HCT116 (cell line): ENCODE measurements around the gene ACTA2. TPM values are rescaled to one million over a fixed set of nuclear protein-coding genes. Genes with fewer than 3 reads are reported as not detected.

Source experiments
- ATAC-seq: fragments of 200-7000 bp; cut with Tn5 transposase; 2 replicates; pipeline ENCODE4 v1.9.1; 2020; ENCODE audit warnings: mild to moderate bottlenecking, moderate library complexity
- BruUV-seq: library from RNA; stranded (reverse); fragments of 400-500 nt; replicated peaks from 2 replicates; lab custom pipeline; 2021; lab: Mats Ljungman, UMichigan
- CTCF ChIA-PET: fragments of 300-600 bp; sonication (Branson Sonifier 250); formaldehyde crosslinking; loops from one replicate; lab custom pipeline; 2021; ENCODE audit warnings: antibody characterized with exemption; lab: Charles Lee
- POLR2A ChIA-PET: fragments of 300-600, 350-600 bp; sonication (Branson Sonifier 250); formaldehyde crosslinking; loops from one replicate; lab custom pipeline; 2021; ENCODE audit warnings: antibody characterized with exemption; lab: Charles Lee
- RAD21 ChIA-PET, 2 experiments: fragments of 300-600 bp; sonication (Branson Sonifier 250); formaldehyde crosslinking; loops; one replicate each; lab custom pipeline; 2023; ENCODE audit warnings: low total read pairs in 2 of 2; ENCODE audit not compliant: uncharacterized antibody in 2 of 2, unreplicated experiment in 2 of 2, low non-redundant PET in 1 of 2; lab: Charles Lee
- DNase-seq: peaks from one replicate; pipeline ENCODE4 v3.0.0-alpha.2; 2010; ENCODE audit warnings: low read depth, low spot score
- H2AFZ ChIP-seq: fragments of 200-600 bp; shearing (Covaris generic), sonication (generic); 2 replicates; pipeline ENCODE4 v1.6.1; 2017; ENCODE audit warnings: low read depth, mixed run types, mixed read lengths, antibody characterized with exemption, low read length; ENCODE audit not compliant: poor library complexity, severe bottlenecking
- H3K27ac ChIP-seq: 2 replicates; pipeline ENCODE4 v1.5.1; 2012; ENCODE audit warnings: low read depth, low read length
- H3K27me3 ChIP-seq: fragments of 200-600 bp; sonication (generic); 2 replicates; pipeline ENCODE4 v1.6.1; 2016; ENCODE audit warnings: mixed run types, low read length, mixed read lengths; ENCODE audit not compliant: insufficient read depth
- H3K36me3 ChIP-seq, 2 experiments: fragments of 200-500 bp in 1 of 2; fragments of 200-600 bp in 1 of 2; sonication (Bioruptor generic) in 1 of 2; sonication (generic) in 1 of 2; 2 replicates each; pipeline versions ENCODE4 v1.5.1 to v1.6.1; 2014 to 2016; ENCODE audit warnings: low read length in 2 of 2, inconsistent platforms in 1 of 2, mixed read lengths in 1 of 2, mixed run types in 1 of 2; ENCODE audit not compliant: insufficient read depth in 2 of 2, control insufficient read depth in 1 of 2
- H3K4me1 ChIP-seq, 2 experiments: fragments of 200-600 bp in 1 of 2; sonication (generic) in 1 of 2; 2 replicates each; pipeline versions ENCODE4 v1.5.1 to v1.6.1; 2012 to 2017; ENCODE audit warnings: low read length in 2 of 2, inconsistent platforms in 1 of 2, mild to moderate bottlenecking in 1 of 2, mixed read lengths in 1 of 2, mixed run types in 1 of 2, moderate library complexity in 1 of 2; ENCODE audit not compliant: insufficient read depth in 2 of 2, control insufficient read depth in 1 of 2
- H3K4me2 ChIP-seq: fragments of 200-600 bp; sonication (generic); 2 replicates; pipeline ENCODE4 v1.6.1; 2017; ENCODE audit warnings: mixed run types, low read length, mixed read lengths
- H3K4me3 ChIP-seq, 2 experiments: fragments of 200-600 bp in 1 of 2; sonication (generic) in 1 of 2; replicated peaks in 1 of 2; 2 replicates each; pipeline ENCODE4 v1.5.1; 2011 to 2016; ENCODE audit warnings: low read length in 2 of 2, control low read depth in 1 of 2, low read depth in 1 of 2, mild to moderate bottlenecking in 1 of 2, mixed read lengths in 1 of 2, mixed run types in 1 of 2
- H3K79me2 ChIP-seq: fragments of 200-600 bp; sonication (generic); 2 replicates; pipeline ENCODE4 v1.6.1; 2017; ENCODE audit warnings: mild to moderate bottlenecking, mixed run types, low read length, moderate library complexity, mixed read lengths; ENCODE audit not compliant: insufficient read depth
- H3K9ac ChIP-seq: fragments of 200-600 bp; sonication (generic); 2 replicates; pipeline ENCODE4 v1.6.1; 2016; ENCODE audit warnings: low read length, mixed read lengths
- H3K9me2 ChIP-seq: fragments of 200-600 bp; sonication (generic), shearing (Covaris generic); 2 replicates; pipeline ENCODE4 v1.6.1; 2017; ENCODE audit warnings: mixed run types, mild to moderate bottlenecking, moderate library complexity; ENCODE audit not compliant: insufficient read depth
- H3K9me3 ChIP-seq, 2 experiments: fragments of 200-500 bp in 1 of 2; fragments of 200-600 bp in 1 of 2; sonication (Bioruptor generic) in 1 of 2; sonication (generic) in 1 of 2; 2 replicates each; pipeline ENCODE4 v1.6.1; 2014 to 2017; ENCODE audit warnings: low read length in 2 of 2, mixed read lengths in 2 of 2, inconsistent platforms in 1 of 2, low read depth in 1 of 2, mild to moderate bottlenecking in 1 of 2, mixed run types in 1 of 2, moderate library complexity in 1 of 2; ENCODE audit not compliant: control insufficient read depth in 1 of 2, insufficient read depth in 1 of 2
- H4K20me1 ChIP-seq: fragments of 200-600 bp; sonication (generic), shearing (Covaris generic); 2 replicates; pipeline ENCODE4 v1.6.1; 2017; ENCODE audit warnings: mixed run types, mild to moderate bottlenecking, moderate library complexity; ENCODE audit not compliant: insufficient read depth
- CBX3 ChIP-seq: IDR thresholded peaks from 2 replicates; pipeline ENCODE4 v1.6.1; 2012; ENCODE audit warnings: low read depth
- CTCF ChIP-seq, 3 experiments: fragments of 200-600 bp in 1 of 3; sonication (generic) in 1 of 3; IDR thresholded peaks in 2 of 3; conservative IDR thresholded peaks in 1 of 3; 2 replicates each; pipeline ENCODE4 v1.5.1; 2012 to 2017; ENCODE audit warnings: low read depth in 2 of 3, low read length in 2 of 3, antibody characterized with exemption in 1 of 3, borderline replicate concordance in 1 of 3, control low read depth in 1 of 3, mild to moderate bottlenecking in 1 of 3, mixed read lengths in 1 of 3, mixed run types in 1 of 3, moderate library complexity in 1 of 3; ENCODE audit not compliant: insufficient read depth in 1 of 3
- EGR1 ChIP-seq: IDR thresholded peaks from 2 replicates; pipeline ENCODE4 v1.6.1; 2012; ENCODE audit warnings: low read depth
- ELF1 ChIP-seq: IDR thresholded peaks from 2 replicates; pipeline ENCODE4 v1.6.1; 2012; ENCODE audit warnings: low read depth, borderline replicate concordance
- FOSL1 ChIP-seq: IDR thresholded peaks from 2 replicates; pipeline ENCODE4 v1.6.1; 2012; ENCODE audit warnings: low read depth
- JUND ChIP-seq: IDR thresholded peaks from 2 replicates; pipeline ENCODE4 v1.6.1; 2012
- MAX ChIP-seq: IDR thresholded peaks from 2 replicates; pipeline ENCODE4 v1.6.1; 2012
- POLR2A ChIP-seq: IDR thresholded peaks from 2 replicates; pipeline ENCODE4 v1.7.0; 2011; ENCODE audit warnings: borderline replicate concordance; ENCODE audit not compliant: insufficient read depth, insufficient read length; ENCODE audit errors: extremely low read depth
- RAD21 ChIP-seq: IDR thresholded peaks from 2 replicates; pipeline ENCODE4 v1.6.1; 2012; ENCODE audit warnings: low read depth, mild to moderate bottlenecking
- SP1 ChIP-seq: IDR thresholded peaks from 2 replicates; pipeline ENCODE4 v1.6.1; 2012; ENCODE audit warnings: low read depth
- SRF ChIP-seq: IDR thresholded peaks from 2 replicates; pipeline ENCODE4 v1.6.1; 2012; ENCODE audit warnings: low read depth
- YY1 ChIP-seq: IDR thresholded peaks from 2 replicates; pipeline ENCODE4 v1.6.1; 2011; ENCODE audit warnings: low read length, low read depth, moderate library complexity, mild to moderate bottlenecking; ENCODE audit not compliant: insufficient replicate concordance; ENCODE audit errors: extremely low read depth
- ZBTB33 ChIP-seq: IDR thresholded peaks from 2 replicates; pipeline ENCODE4 v1.6.1; 2011; ENCODE audit warnings: mild to moderate bottlenecking, low read length, moderate library complexity; ENCODE audit not compliant: insufficient replicate concordance; ENCODE audit errors: extremely low read depth
- ZFX ChIP-seq: fragments of 450-650 bp; IDR thresholded peaks from 2 replicates; pipeline ENCODE4 v1.6.1; 2017
- ZNF274 ChIP-seq: fragments of 200-500 bp; sonication (Bioruptor generic); IDR thresholded peaks from 2 replicates; pipeline ENCODE4 v1.6.1; 2014; ENCODE audit warnings: mild to moderate bottlenecking, low read depth, low read length, inconsistent platforms
- intact Hi-C: fragments of 100-400 bp; cut with micrococcal nuclease; formaldehyde crosslinking; loops from 2 replicates; pipeline ENCODE4 v1.10.0; 2022
- total RNA-seq: library from RNA; stranded (reverse); gene quantifications from one replicate; pipeline ENCODE4 v1.2.1, GENCODE V29; 2021; ENCODE audit not compliant: unreplicated experiment

Gene ACTA2
- total RNA-seq, 1 experiment from 2014 or later, result 9.4 TPM

- ChIA-PET RAD21 (no interaction called here), CTCF (interaction anchor here (0.9 to 1.0 kb wide), 2 partner anchors 24 to 27 kb away, joined by 4 read pairs; partner anchors contain the start of gene FAS), POLR2A (no interaction called here)
- ATAC-seq (no peak), DNase-seq (no peak)
- Histone ChIP-seq H3K4me2 (no peak overlapping the region), H3K36me3 (no peaks in the 10 kb centered on the region), H3K27ac (no peak overlapping the region), H3K27me3 (no peaks in the 10 kb centered on the region), H4K20me1 (no peaks in the 10 kb centered on the region), H3K4me1 (no peaks in the 10 kb centered on the region), H3K9ac (no peak overlapping the region), H3K9me3 (no peaks in the 10 kb centered on the region), H2AFZ (no peak overlapping the region), H3K9me2 (no peaks in the 10 kb centered on the region), H3K79me2 (no peaks in the 10 kb centered on the region), H3K4me3 (no peak overlapping the region)
- TF ChIP-seq CTCF (IDR thresholded peaks at IDR 0.05 in 2 of 3, conservative IDR thresholded peaks at IDR 0.05 in 1 of 3; ENCODE audit: borderline replicate concordance in 1 of 3, insufficient read depth in 1 of 3, low read depth in 2 of 3, low read length in 2 of 3), result peak in 2 of 3 experiments; percentile 23 to 35; a peak in 3 of 6 replicates
- TF ChIP-seq ZBTB33, result no peak
- no peak for TF ChIP-seq JUND
- BruUV-seq, result no TSS peak
- intact Hi-C loops, result no loop called here
Measured at GRCh38 chr10:88963318-88963717, 10.7 kb upstream of the ACTA2 start.

- no peak overlapping the region for H3K27ac ChIP-seq
- CTCF ChIA-PET, result interaction anchor here (1.0 kb wide), 1 partner anchor 28 kb away, joined by 4 read pairs; the partner anchor contains the start of gene FAS
- intact Hi-C loops, result no loop called here
- TF ChIP-seq SRF (no peak), SP1 (no peak), EGR1 (no peak), YY1 (no peak), FOSL1 (no peak), CBX3 (no peak), ZFX (no peak), POLR2A (no peak), MAX (no peak), ZNF274 (no peak), ELF1 (no peak), RAD21 (no peak), ZBTB33 (no peak)
Measured at GRCh38 chr10:88962336-88962735, 9.8 kb upstream of the ACTA2 start.

More at GRCh38 chr10:88962336-88962735, 9.8 kb upstream of the ACTA2 start:
- Histone ChIP-seq H3K9me2 (no peaks in the 10 kb centered on the region), H3K79me2 (no peaks in the 10 kb centered on the region), H3K36me3 (no peaks in the 10 kb centered on the region), H3K9me3 (no peaks in the 10 kb centered on the region), H3K4me3 (no peak overlapping the region), H3K9ac (no peak overlapping the region), H3K27me3 (no peaks in the 10 kb centered on the region), H2AFZ (no peak overlapping the region), H3K4me2 (no peak overlapping the region), H4K20me1 (no peaks in the 10 kb centered on the region), H3K4me1 (no peaks in the 10 kb centered on the region)
- ChIA-PET RAD21 (no interaction called here), POLR2A (no interaction called here)
- BruUV-seq, result no TSS peak
- ATAC-seq, result no peak
- DNase-seq, result no peak
